Testis (tissue), 3 donors: ENCODE results near the gene LPP. TPM values are rescaled to one million over a fixed set of nuclear protein-coding genes. Genes with fewer than 3 reads are reported as not detected.

ENCODE experiments used
- DNase-seq: peaks from one replicate; pipeline ENCODE4 v3.0.0-alpha.2; 2019
- H3K27ac ChIP-seq, 2 donors: fragments of 200-600 bp; sonication (generic); one replicate each; pipeline ENCODE4 v1.5.1; 2019
- H3K27me3 ChIP-seq: fragments of 200-600 bp; sonication (generic); one replicate; pipeline ENCODE4 v1.5.1; 2019
- H3K36me3 ChIP-seq: fragments of 200-600 bp; sonication (generic); one replicate; pipeline ENCODE4 v1.5.1; 2017; ENCODE audit warnings: low read depth; ENCODE audit errors: missing control alignments
- H3K4me1 ChIP-seq: fragments of 200-600 bp; sonication (generic); one replicate; pipeline ENCODE4 v1.5.1; 2019
- H3K4me3 ChIP-seq, 2 donors: fragments of 200-600 bp; sonication (generic); one replicate each; pipeline ENCODE4 v1.5.1; 2017 to 2019
- H3K9me3 ChIP-seq: fragments of 200-600 bp; sonication (generic); one replicate; pipeline ENCODE4 v1.5.1; 2017
- CTCF ChIP-seq, 3 experiments: fragments of 450-650 bp in 2 of 3; fragments of 200-600 bp in 1 of 3; sonication (generic) in 1 of 3; IDR thresholded peaks; one replicate each; pipeline ENCODE4 v1.5.1; 2016 to 2019; ENCODE audit warnings: antibody characterized with exemption in 3 of 3, mild to moderate bottlenecking in 2 of 3, moderate library complexity in 1 of 3
- POLR2A ChIP-seq: fragments of 450-650 bp; IDR thresholded peaks from one replicate; pipeline ENCODE4 v1.6.1; 2017; ENCODE audit warnings: antibody characterized with exemption, mild to moderate bottlenecking, moderate library complexity
- WGBS, 2 donors: methylation state at CpG; one replicate each; pipeline ENCODE4 v1.1.5; 2018; 5-methylcytosine and 5-hydroxymethylcytosine counted together
- intact Hi-C: fragments of 100-400 bp; cut with DNase I; formaldehyde crosslinking; loops from one replicate; pipeline ENCODE4 v1.15.1; 2023; ENCODE audit warnings: low total_unique reads
- polyA plus RNA-seq: library from polyadenylated mRNA; stranded (reverse); fragments of 350-450 nt; fragmentation: Illumina TruSeq; extraction: RNeasy Lipid Tissue Mini Kit (QIAGEN cat#74804); gene quantifications from one replicate; pipeline ENCODE4 v1.2.3, GENCODE V29; 2014; ENCODE audit warnings: low read depth, low replicate concordance; ENCODE audit not compliant: insufficient read depth
- total RNA-seq, 2 donors: library from RNA; depleted of rRNA; stranded (reverse); fragments of >200 nt; gene quantifications; one replicate each; pipeline ENCODE4 v1.2.3, GENCODE V29; 2016

The LPP gene
- total and polyA plus RNA-seq, 3 donors from 2014 or later = 89.9 to 135 (median 132) TPM

GRCh38 chr3:188617270-188617669 lies 463.3 kb downstream of the LPP start:
- intact Hi-C loops = no loop called here
- no peak for DNase-seq
- WGBS, 2 donors = 83 to 84% methylated on average over 2 of the region's 2 CpGs

GRCh38 chr3:188617988-188618701 lies 464.2 kb downstream of the LPP start:
- H3K4me3 ChIP-seq = no peak overlapping the region
- TF ChIP-seq CTCF (IDR thresholded peaks at IDR 0.05) (no peak), POLR2A (no peak)
- H3K27ac ChIP-seq = no peak overlapping the region
- intact Hi-C loops = no loop called here
- H3K27me3 ChIP-seq = no peaks in the 10 kb centered on the region
- H3K36me3 ChIP-seq = no peaks in the 10 kb centered on the region
- no peak for DNase-seq
- 83 to 94% methylated on average over 5 of the region's 5 CpGs for WGBS, 2 donors
- no peaks in the 10 kb centered on the region for H3K4me1 ChIP-seq
- no peaks in the 10 kb centered on the region for H3K9me3 ChIP-seq

More at GRCh38 chr3:188617270-188617669, 463.3 kb downstream of the LPP start:
- H3K9me3 ChIP-seq = no peaks in the 10 kb centered on the region
- no peaks in the 10 kb centered on the region for H3K4me1 ChIP-seq
- no peak overlapping the region for H3K27ac ChIP-seq
- no peaks in the 10 kb centered on the region for H3K27me3 ChIP-seq
- H3K36me3 ChIP-seq = no peaks in the 10 kb centered on the region
- H3K4me3 ChIP-seq = no peak overlapping the region
- TF ChIP-seq POLR2A (no peak), CTCF (IDR thresholded peaks at IDR 0.05) (no peak)

GRCh38 chr3:188620752-188621151 lies 466.8 kb downstream of the LPP start:
- TF ChIP-seq POLR2A (no peak), CTCF (IDR thresholded peaks at IDR 0.05) (no peak)
- Histone ChIP-seq H3K9me3 (no peaks in the 10 kb centered on the region), H3K4me3 (no peak overlapping the region), H3K27ac (no peak overlapping the region), H3K27me3 (no peaks in the 10 kb centered on the region), H3K36me3 (no peaks in the 10 kb centered on the region), H3K4me1 (peaks cover 7% of the 10 kb centered on the region)
- no peak for DNase-seq
- WGBS, 2 donors = 97 to 99% methylated on average over 2 of the region's 2 CpGs
- intact Hi-C loops = no loop called here

GRCh38 chr3:188624384-188624783 lies 470.4 kb downstream of the LPP start:
- 45 to 50% methylated on average over 3 of the region's 3 CpGs for WGBS, 2 donors
- intact Hi-C loops = no loop called here
- DNase-seq = peak; percentile 78
- Histone ChIP-seq H3K9me3 (no peaks in the 10 kb centered on the region), H3K4me1 (peaks cover 7% of the 10 kb centered on the region), H3K27me3 (no peaks in the 10 kb centered on the region), H3K4me3 (no peak overlapping the region), H3K27ac (peak overlapping the region in 1 of 2 donors; percentile 78), H3K36me3 (no peaks in the 10 kb centered on the region)
- TF ChIP-seq CTCF (IDR thresholded peaks at IDR 0.05) (no peak), POLR2A (no peak)

GRCh38 chr3:188624828-188625227 lies 470.9 kb downstream of the LPP start:
- Histone ChIP-seq H3K4me1 (peaks cover 7% of the 10 kb centered on the region), H3K36me3 (no peaks in the 10 kb centered on the region), H3K4me3 (no peak overlapping the region), H3K27me3 (no peaks in the 10 kb centered on the region), H3K27ac (peak overlapping the region in 1 of 2 donors; percentile 78), H3K9me3 (no peaks in the 10 kb centered on the region)
- TF ChIP-seq POLR2A (no peak), CTCF (IDR thresholded peaks at IDR 0.05) (no peak)
- intact Hi-C loops = no loop called here
- no peak for DNase-seq
